GM19043 (cell line): Measurements from ENCODE around the gene CHAD.

Source experiments
- ATAC-seq: cut with Tn5 transposase; IDR thresholded peaks from one replicate; pipeline ENCODE4 v1.9.1; 2021; ENCODE audit warnings: low read depth; ENCODE audit not compliant: unreplicated experiment

CHAD gene

DNA sequence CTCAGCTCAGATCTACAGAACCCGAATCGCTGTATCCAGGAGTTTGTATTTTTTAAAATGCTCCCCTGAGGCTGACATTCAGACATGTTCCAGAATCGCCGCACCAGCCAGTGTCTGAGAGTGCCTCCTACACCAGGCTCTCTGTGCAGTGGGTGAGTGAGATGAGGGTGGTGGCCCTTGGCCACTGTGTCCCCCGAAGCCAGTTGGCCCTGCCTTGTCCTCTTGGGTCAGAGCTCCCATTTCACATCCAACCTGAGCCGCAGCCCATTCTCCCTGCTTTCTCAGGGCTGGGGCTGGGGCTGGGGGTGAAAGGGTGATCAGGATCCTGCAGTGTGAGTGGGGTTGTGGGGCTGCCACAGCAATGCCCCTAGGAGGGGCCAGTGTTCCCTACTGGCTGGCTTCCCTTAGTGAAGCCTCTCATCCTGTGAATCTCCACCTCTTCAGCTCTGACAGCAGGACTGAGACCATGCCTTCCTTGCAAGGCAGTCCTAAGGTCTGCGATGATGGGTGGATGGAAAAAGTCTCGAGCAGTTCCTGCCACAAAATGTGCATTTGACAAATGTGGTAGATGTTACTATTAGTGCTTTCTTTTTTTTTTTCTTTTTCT is 26.6 kb upstream of the CHAD start:
- no peak for ATAC-seq

DNA sequence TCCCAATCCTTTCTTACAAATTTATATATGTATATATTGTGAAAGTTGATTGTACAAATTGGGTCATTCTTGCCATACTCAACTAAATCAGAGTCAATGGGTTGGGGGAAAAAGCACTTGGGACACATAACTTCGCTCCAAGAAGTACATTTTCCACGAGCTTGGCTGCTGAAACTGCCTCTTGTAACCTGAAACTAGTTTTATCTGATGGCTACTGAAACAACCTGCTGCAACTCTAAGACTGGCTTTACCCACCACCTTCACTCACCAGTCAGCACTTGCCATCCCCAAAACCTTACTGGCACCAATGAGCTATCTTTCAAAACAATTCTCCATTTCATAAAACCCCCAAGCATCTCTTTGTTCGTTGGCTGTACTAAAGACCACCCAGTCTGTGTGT is 25.1 kb upstream of the CHAD start:
- ATAC-seq: no peak

DNA sequence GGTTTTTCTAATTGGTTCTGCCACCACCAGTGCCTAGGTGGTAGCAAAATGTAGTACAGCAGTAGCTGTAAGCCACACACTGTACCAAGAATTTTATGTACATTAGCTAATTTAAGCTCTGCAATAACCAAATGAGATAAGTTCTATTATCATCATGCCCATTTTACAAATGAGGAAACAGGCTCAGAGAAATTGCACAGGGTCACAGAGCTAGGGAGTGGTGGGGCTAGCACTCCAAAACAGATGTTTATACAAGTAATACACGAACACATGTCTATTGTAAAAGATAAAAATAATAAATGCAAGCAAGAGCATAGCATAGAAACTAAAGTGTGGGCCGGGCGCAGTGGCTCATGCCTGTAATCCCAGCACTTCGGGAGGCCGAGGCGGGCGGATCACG is 23.5 kb upstream of the CHAD start:
- ATAC-seq: no peak

DNA sequence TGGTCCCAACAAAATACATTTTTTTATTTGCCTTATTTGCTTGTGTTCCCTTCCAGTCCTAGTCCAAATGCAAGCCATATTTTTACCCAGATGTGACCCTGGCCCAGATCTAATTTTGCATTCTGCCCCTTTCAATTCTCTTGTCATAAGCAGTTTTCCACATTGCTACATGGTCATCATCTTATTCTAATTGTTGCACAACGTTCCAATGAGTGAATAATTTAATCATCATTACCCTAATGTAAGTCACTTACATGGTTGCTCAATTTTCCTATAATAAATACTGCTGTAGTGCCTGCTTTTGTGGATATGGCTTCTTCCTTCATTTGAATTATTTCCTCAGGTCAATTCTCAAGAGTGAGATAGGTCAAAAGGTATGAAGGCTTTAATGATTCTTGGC is 22.8 kb upstream of the CHAD start:
- no peak for ATAC-seq

DNA sequence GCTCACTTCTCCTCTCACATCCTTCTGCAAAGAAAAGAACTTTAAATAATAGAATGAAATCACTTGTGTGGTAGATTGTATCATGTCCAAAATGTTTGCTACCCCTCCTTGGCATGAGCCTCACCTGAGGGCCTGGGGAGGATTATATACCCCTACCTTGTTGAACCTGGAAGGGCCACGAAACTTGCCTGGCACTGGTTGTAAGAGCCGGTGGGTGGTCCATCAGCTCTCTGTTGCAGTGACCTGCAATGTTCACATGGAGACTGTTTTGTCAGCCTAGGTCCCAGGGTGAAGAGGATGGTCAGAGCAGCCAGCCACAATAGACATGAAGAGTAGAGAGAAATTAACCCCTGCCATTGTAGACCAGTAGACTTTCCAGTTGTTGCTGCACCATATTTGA is 20.2 kb upstream of the CHAD start:
- ATAC-seq: no peak

DNA sequence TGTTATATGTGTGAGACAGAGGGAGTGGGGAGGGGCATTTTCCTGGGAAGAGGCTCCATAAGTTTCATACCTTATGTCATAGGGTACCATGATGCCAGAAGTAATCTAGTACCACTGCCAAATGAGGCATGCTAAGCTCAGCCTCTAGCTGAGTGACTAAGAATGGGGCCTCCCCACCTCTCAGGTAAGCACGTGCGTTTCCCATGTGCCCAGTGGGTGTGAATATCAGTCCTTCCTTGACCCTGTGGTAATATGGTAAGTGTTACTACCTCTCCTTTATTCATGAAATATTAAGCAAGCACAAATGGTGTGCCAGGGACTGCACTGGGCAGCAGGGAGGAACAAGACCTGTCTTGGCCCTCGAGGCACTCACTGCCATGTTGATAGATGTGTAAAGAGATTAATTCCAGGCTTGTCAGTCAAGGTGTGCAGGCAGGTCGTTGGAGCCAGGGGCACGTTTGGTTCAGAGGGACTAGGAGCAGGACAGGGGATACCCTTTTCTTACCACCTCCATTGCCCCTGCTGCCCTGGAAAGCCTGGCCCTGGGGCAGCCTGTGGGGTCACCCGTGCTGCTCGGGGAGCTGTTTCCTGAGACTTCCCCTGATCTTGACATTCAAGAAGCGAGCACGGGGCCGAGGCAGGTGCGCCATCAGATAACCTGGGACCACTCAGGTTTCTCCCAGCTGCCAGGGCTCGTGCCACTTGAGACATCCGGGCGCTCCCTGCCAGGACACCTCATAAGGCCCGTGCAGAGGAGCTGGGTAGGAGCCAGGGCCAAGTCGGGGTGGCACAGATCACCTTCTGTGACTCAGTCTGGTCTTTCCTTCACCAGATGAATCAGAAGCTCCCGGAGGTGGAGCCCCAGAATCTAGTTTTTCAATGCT is 18.8 kb upstream of the CHAD start:
- no peak for ATAC-seq

DNA sequence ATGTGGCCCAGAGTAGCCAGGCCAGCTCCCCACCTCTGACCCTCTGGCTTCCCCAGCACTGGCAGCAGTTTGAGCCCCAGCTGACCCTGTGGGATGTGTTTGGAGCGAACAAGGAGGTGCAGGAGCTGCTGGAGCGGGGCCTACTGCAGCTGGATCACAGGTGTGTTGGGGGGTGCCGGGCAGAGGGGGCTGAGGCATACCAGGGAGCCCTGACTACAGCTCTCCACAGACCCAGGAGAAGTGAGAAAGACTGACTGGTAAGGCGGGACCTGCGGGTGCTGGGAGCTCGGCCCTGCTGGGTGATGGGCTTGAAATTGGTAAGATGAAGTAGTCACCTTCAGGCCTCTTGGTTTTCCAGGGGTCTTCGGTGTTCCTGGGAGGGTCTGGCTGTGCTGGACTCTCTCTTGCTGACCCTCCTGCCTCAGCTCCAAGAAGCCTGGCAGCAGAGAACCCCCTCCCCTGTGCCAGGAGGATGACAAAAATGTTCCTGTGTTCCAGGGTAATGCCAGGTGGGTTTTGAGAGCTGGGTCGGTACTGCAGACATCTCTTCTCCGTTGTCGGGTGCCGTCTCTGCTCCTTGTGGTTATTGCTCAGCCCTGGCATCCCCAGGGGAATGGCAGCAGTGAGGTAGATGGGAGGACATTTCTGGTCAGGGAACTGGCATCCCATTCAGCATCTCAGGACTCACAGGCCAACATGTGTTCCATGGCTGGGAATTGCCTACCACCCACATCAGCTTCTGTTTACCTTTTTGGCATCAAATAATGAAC is 15.9 kb upstream of the CHAD start:
- no peak for ATAC-seq

DNA sequence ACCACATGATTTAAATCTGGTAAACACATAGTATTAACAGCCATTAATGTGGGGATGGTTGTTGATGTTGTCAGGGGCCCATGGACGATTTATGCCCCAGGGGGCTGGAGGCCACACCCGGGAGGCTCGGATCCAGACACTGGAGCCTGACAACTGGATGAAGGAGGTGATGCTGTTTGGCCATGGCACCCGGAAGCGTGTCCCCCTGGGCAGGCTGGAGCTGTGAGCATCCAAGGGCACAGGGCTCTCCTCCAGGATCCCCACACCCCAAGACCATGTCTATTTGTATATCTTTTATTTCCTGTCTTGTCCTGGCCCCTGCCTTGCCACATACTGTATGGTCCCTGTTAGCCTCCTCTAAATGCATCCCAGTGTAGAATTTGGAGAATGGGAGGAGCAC is 14.6 kb upstream of the CHAD start:
- no peak for ATAC-seq

DNA sequence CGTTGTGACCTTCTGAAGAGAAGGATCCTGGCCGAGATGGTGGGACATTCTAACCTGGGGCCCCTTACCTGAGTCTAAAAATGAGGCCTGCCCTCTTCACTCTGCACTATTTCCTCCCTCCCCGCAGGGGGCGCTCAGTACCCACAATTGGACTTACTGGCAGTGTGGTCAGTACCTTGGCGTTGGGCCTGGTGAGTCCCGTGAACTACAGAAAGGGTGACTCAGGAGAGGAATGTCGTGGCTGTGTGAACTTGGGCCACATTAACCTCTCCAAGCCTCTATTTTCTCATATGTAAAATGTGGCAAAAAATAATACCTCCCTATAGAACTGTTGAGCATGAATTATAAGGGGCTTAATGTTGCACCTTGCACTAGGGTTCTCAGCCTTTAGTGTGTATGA is 13.8 kb upstream of the CHAD start:
- ATAC-seq: no peak

DNA sequence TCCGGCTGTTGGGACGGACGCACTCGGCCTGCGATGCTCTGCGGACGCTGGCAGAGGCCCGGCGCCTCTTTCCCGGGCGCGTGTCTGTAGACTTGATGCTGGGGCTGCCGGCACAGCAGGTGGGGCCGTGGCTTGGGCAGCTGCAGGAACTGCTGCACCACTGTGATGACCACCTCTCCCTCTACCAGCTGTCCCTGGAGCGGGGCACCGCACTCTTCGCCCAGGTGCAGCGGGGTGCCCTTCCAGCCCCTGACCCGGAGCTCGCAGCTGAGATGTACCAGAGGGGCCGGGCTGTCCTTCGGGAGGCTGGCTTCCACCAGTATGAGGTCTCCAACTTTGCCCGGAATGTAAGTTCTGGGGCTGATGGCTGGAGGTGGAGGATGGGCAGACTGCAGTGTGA is 13.4 kb upstream of the CHAD start:
- no peak for ATAC-seq

DNA sequence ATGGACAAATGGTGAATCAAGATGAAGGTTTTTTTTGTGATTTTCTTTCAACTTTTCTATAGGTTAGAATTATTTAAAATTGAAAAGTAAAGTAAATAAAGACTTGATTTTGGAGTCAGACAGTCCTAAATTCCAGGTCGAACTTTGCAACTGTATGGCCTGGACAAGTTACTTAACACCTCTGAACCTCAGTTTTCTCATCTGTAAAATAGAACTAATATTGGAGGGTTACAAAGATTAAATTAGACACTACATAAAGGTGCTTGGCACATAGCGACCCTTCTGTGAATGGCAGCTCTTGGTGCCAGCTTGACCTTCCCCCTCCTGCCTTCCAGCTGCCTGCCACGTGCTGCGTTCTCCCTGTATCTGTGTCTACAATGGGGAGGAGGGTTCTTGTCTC is 13.0 kb upstream of the CHAD start:
- ATAC-seq: no peak

DNA sequence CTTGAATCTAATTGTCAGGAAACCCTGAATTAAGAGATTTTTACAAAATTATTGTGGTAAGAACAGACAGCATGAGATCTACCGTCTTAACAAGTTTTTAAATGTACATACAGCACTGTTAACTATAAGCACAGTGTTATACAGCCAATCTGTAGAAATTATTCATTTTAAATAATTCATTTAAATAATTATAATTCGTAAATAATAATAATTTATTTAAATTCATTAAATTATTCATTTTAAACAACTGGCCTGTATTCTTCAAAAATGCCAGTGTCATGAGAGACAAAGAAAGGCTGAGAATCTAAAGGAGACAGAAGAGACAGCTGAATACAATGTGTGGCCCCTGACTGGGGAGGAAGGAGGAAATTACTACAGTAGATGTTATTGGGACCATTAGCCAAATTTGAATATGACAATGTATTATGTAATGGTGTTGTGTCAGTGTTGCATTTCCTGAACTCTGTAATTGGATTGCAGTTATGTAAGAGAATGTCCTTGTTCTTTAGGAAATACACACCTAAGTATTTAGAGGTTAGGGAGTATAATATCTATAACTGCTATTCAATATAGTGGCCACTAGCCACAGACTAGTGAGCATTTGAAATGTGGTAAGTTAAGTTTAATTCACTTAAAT is 12.3 kb upstream of the CHAD start:
- ATAC-seq: no peak

DNA sequence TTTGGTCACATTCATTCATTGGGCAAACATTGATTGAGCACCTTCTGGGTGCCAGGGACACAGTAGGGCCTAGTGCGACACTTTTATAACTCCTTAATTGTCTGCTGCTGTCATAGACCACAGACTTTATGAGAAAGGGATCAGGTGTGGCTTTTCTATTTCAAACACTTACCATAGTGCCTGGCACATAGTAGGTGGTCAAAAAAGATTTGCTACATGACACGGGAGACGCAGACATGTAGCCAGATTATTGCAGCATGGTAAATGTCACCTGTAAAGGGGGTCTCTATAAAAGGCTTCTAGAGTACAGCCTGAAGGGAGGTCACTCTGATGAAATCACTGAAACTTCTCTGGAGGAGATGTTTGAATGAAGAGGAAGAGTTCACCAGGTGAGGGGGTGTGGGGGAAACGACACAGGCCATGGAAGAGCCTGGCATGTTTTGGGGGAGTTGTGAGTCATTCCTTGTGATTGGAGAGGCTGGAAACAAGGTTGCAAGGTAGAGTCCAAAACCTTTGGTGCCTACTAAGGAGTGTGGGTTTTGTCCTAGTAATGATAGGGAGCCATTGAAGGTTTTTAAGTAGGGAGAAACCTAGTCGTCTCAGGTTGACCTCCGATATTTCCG is 11.6 kb upstream of the CHAD start:
- ATAC-seq: no peak

DNA sequence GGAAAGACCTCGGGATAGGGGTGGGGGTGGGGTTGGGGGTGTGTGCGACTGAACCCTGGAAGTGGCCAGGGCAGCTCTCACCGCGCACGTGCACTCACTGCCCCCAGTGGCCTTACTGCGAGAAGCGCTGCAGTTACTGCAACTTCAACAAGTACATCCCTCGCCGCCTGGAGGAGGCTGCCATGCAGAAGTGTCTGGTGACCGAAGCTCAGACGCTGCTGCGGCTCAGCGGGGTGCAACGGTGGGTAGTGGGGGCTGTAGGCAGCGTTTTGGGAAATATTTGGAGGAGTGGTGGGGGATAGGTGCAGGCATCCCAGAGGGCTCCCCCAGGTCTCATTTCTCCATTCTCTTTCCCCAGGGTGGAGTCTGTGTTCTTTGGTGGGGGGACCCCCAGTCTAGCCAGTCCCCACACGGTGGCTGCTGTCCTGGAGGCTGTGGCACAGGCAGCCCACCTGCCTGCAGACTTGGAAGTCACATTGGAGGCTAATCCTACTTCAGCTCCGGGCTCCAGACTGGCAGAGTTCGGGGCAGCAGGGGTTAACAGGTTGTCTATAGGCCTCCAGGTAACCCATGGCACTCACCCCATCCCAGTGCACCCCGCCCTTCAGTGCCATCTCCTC is 11.0 kb upstream of the CHAD start:
- ATAC-seq: no peak

DNA sequence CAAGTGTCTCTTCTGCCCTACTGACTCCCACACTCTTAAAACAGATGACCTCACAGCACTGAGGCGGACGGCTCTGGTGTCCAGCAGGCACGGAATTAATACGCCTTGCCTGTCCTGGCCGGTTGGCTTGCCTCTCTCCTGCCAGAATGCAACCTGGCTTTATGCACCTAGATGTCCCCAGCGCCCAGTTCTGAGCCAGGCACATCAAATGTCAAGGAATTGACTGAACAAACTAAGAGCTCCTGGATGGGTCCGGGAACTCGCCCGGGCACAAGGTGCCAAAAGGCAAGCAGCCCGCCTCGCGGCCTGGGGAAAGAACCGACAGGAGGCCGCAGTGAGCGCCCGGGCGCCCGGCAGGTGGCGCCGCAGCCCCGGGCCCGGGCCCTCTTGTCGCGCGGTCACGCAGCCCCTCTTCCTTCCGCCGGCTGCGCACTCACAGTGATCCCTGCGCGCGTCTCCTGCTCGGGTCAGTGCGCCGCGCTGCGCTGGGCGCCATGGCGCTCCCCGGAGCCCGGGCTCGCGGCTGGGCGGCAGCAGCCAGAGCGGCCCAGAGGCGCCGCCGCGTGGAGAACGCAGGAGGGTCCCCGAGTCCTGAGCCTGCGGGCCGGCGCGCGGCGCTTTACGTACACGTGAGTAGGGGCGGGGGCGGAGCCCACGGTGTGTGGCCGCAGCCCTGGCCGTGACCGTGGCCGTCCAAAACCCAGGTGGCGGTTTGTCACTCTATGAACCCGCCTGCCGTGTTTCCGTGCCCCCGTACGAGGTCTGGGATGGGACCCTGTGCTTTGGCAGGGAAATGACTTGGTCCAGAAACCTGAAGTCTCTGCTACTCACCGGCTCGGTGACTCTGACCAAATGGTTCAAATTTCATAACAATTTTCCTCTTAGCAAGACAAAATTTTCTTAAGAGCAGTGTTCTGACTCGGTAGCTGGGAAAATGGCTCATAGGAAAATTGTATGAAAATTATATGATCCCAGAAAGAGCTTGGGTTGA is 10.0 kb upstream of the CHAD start, which contains the start of gene RSAD1:
RSAD1 (plus strand) TSS at position 470 of the 991 bp plus-strand sequence; CDS start at position 495, 25 bp downstream.
- peak; percentile 86 for ATAC-seq

DNA sequence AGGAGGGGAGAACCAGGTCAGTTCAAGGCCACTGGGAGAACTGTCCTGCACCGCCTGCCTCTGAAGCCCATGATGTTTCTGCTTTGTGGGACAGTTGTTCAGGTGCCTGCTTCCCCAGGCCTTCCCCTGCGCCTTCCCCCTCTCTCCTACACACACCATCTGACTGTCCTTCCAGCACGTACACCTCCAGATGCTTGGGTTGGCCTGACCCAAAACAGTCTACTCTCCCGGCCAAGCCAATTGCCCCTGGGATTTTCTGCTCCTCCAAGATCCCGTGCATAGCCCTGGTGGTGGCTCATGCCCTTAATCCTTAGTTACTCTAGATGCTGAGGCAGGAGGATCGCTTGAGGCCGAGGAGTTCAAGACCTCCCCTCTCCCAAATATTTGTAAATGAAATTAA is 9.3 kb upstream of the CHAD start:
- no peak for ATAC-seq

DNA sequence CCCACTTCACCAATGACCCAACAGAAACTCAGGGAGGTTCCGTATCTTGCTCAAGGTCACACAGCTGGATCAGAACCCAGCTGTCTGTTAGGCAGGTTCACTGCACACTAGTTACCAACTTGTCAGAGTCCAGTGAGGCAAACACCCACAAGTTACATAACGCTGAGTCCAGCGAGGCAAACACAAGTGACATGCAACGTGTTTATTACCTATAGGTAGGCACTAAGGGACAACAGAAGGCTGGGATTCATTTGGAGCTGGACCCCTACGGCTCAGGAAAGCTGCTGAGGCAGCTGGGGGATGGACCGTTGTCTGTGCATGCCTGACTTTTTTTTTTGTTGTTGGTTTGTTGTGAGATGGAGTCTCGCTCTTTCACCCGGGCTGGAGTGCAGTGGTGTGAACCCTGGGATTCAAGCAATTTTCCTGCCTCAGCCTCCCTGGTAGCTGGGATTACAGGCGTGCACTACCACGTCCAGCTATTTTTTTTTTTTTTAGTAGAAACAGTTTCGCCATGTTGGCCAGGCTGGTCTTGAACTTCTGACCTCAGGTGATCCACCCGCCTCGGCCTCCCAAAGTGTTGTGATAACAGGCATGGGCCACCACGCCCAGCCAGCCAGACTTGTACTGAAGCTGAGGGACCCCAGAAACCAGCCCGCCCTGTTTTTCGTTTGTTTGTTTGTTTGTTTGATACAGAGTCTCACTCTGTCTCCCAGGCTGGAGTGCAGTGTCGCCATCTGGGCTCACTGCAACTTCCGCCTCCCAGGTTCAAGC is 8.1 kb upstream of the CHAD start:
- no peak for ATAC-seq
